Measurements from ENCODE around the gene OR52M1.
"Not testable (repeated sequence)": the region's sequence is repeated elsewhere in the genome, so short reads cannot be mapped to it uniquely, and the experiment has no call there.

The OR52M1 gene

GRCh38 chr11:4544891-4545290, at the start of gene OR52M1:
Gene OR52M1 (plus strand): TSS chr11:4545191. CDS start chr11:4545191, 0 bp downstream.
- DNase-seq (ENCODE audit: low spot score): no peak

- no peak for DNase-seq (ENCODE audit: low spot score)
Measured at GRCh38 chr11:4495487-4495886, 49.5 kb upstream of the OR52M1 start.

- DNase-seq (ENCODE audit: low spot score): no peak
Measured at GRCh38 chr11:4495986-4496385, 49.0 kb upstream of the OR52M1 start.

- no peak for DNase-seq (ENCODE audit: low spot score)
Measured at GRCh38 chr11:4496557-4497248, 48.3 kb upstream of the OR52M1 start.

GRCh38 chr11:4508886-4509285, 36.1 kb upstream of the OR52M1 start:
- no peak for DNase-seq (ENCODE audit: low spot score)

GRCh38 chr11:4511282-4512245, 33.4 kb upstream of the OR52M1 start:
- no peak for DNase-seq (ENCODE audit: low spot score)

- no peak for DNase-seq (ENCODE audit: low spot score)
Measured at GRCh38 chr11:4514196-4514595, 30.8 kb upstream of the OR52M1 start.

- DNase-seq (ENCODE audit: low spot score): no peak
Measured at GRCh38 chr11:4522339-4522738, 22.7 kb upstream of the OR52M1 start.

GRCh38 chr11:4522752-4523151, 22.2 kb upstream of the OR52M1 start:
- DNase-seq (ENCODE audit: low spot score): no peak

- DNase-seq (ENCODE audit: low spot score): no peak
Measured at GRCh38 chr11:4523666-4524065, 21.3 kb upstream of the OR52M1 start.

- no peak for DNase-seq (ENCODE audit: low spot score)
Measured at GRCh38 chr11:4527926-4528325, 17.1 kb upstream of the OR52M1 start.

- DNase-seq (ENCODE audit: low spot score): not testable (repeated sequence)
Measured at GRCh38 chr11:4531686-4532085, 13.3 kb upstream of the OR52M1 start.

- DNase-seq (ENCODE audit: low spot score): peak; percentile 35
Measured at GRCh38 chr11:4539603-4540219, 5.3 kb upstream of the OR52M1 start.

- DNase-seq (ENCODE audit: low spot score): no peak
Measured at GRCh38 chr11:4541071-4541470, 3.9 kb upstream of the OR52M1 start.

GRCh38 chr11:4543561-4543960, 1.4 kb upstream of the OR52M1 start:
- DNase-seq (ENCODE audit: low spot score): no peak

- DNase-seq (ENCODE audit: low spot score): no peak
Measured at GRCh38 chr11:4546878-4547277, 1.9 kb downstream of the OR52M1 start.

GRCh38 chr11:4547416-4547815, 2.4 kb downstream of the OR52M1 start:
- DNase-seq (ENCODE audit: low spot score): no peak

- no peak for DNase-seq (ENCODE audit: low spot score)
Measured at GRCh38 chr11:4551346-4551979, 6.5 kb downstream of the OR52M1 start.

GRCh38 chr11:4559527-4560440, 14.8 kb downstream of the OR52M1 start:
- no peak for DNase-seq (ENCODE audit: low spot score)

- no peak for DNase-seq (ENCODE audit: low spot score)
Measured at GRCh38 chr11:4560467-4560866, 15.5 kb downstream of the OR52M1 start.

GRCh38 chr11:4565371-4565770, 20.4 kb downstream of the OR52M1 start:
- no peak for DNase-seq (ENCODE audit: low spot score)

Data from CD4-positive, alpha-beta T cell treated with Interleukin-2 at 100 ng/mL for 4 hours (primary cell).